Loucy (cell line): ENCODE data around the gene SAAL1.
"Not testable (repeated sequence)": the region's sequence is repeated elsewhere in the genome, so short reads cannot be mapped to it uniquely, and the experiment has no call there.

Source experiments
- EZH2phosphoT487 ChIP-seq: fragments of 200-600 bp; IDR thresholded peaks from 2 replicates; pipeline ENCODE4 v1.6.1; 2018; ENCODE audit warnings: antibody characterized with exemption, mild to moderate bottlenecking, moderate library complexity, borderline replicate concordance
- TF ChIP-seq, protein P1 (sequence below): fragments of 200-600 bp; sonication (generic); conservative IDR thresholded peaks from 2 replicates; pipeline ENCODE4 v1.5.1; 2014; ENCODE audit warnings: mild to moderate bottlenecking, antibody characterized with exemption, low read length

DNA sequence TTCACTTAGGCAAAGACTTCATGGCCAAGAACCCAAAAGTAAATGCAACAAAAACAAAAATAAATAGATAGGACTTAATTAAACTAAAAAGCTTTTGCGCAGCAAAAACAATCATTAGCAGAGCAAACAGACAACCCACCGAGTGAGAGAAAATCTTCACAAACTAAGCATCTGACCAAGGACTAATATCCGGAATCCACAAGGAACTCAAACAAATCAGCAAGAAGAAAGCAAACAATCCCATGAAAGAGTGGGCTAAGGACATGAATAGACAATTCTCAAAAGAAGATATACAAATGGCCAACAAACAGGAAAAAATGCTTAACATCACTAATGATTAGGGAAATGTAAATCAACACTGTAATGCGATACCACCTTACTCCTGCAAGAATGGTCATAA lies 25.2 kb upstream of the SAAL1 start:
- TF ChIP-seq, protein P1, sequence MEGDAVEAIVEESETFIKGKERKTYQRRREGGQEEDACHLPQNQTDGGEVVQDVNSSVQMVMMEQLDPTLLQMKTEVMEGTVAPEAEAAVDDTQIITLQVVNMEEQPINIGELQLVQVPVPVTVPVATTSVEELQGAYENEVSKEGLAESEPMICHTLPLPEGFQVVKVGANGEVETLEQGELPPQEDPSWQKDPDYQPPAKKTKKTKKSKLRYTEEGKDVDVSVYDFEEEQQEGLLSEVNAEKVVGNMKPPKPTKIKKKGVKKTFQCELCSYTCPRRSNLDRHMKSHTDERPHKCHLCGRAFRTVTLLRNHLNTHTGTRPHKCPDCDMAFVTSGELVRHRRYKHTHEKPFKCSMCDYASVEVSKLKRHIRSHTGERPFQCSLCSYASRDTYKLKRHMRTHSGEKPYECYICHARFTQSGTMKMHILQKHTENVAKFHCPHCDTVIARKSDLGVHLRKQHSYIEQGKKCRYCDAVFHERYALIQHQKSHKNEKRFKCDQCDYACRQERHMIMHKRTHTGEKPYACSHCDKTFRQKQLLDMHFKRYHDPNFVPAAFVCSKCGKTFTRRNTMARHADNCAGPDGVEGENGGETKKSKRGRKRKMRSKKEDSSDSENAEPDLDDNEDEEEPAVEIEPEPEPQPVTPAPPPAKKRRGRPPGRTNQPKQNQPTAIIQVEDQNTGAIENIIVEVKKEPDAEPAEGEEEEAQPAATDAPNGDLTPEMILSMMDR, result not testable (repeated sequence)
- TF ChIP-seq EZH2phosphoT487, result not testable (repeated sequence)
